Kidney epithelial cell (primary cell): ENCODE data around the gene DNHD1. TPM values are rescaled to one million over a fixed set of nuclear protein-coding genes. Genes with fewer than 3 reads are reported as not detected.
A peak's percentile ranks its signal among the peaks of the same experiment; 100 is the strongest.

ENCODE experiments used
- DNase-seq: peaks from one replicate; pipeline ENCODE4 v3.0.0-alpha.2; 2010; ENCODE audit warnings: low read depth
- H3K27me3 ChIP-seq: 2 replicates; pipeline ENCODE4 v1.6.0; 2011; ENCODE audit warnings: low read length; ENCODE audit not compliant: control insufficient read depth, insufficient read depth
- H3K36me3 ChIP-seq: 2 replicates; pipeline ENCODE4 v1.5.1; 2011; ENCODE audit warnings: low read length; ENCODE audit not compliant: control insufficient read depth, insufficient read depth
- H3K4me3 ChIP-seq: 2 replicates; pipeline ENCODE4 v1.5.1; 2011; ENCODE audit warnings: low read depth, mild to moderate bottlenecking, control low read depth, low read length
- CTCF ChIP-seq: IDR thresholded peaks from 2 replicates; pipeline ENCODE4 v1.5.1; 2011; ENCODE audit warnings: mild to moderate bottlenecking, moderate library complexity, low read length, control low read depth, inconsistent platforms; ENCODE audit not compliant: insufficient read depth, poor library complexity, severe bottlenecking
- total RNA-seq: library from RNA; depleted of rRNA; stranded (reverse); fragments of >200 nt; gene quantifications from 2 replicates; pipeline ENCODE4 v1.2.3, GENCODE V29; 2015

Gene DNHD1
- total RNA-seq, 1 donor from 2014 or later = 2.9 TPM

GRCh38 chr11:6456361-6457073, 40.6 kb upstream of the DNHD1 start:
- no peak overlapping the region for H3K4me3 ChIP-seq
- no peak for TF ChIP-seq CTCF
- H3K36me3 ChIP-seq = no peaks in the 10 kb centered on the region
- H3K27me3 ChIP-seq = no peaks in the 10 kb centered on the region
- no peak for DNase-seq

DNA sequence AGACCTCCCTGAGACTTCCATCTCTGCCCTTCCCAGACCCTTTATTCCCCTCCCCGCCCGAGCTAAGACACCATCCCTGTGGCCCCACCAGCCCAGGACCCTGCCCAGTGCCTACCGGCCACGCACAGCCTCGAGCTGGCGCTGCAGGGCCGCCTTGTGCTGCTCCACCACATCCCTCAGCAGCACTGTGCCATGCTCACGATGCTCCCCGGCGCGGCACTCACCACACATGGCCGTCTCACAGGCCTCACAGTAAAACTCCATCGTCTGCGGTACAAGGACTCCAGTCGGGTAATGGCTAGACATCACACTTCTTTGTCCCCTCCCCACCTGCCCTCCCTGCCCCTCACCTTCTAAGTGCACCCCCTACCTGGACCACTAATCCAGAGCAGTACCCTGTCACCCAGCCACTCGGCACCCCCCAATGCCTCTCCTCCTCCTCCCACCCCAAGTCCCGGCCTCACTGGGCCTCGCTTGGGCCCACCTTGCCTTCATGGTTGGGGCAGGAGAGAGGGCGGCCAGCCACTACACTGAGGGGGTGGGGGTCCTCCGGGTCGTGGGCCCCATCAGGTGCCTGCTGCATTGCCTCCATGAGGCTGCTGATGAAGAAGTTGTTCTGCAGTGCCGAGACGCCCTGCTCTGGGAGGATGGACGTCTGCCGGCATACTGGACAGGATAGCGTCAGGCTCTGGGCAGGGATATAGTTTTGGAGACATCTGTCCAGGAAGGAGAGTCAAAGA, 39.3 kb upstream of the DNHD1 start:
- no peak for TF ChIP-seq CTCF
- no peaks in the 10 kb centered on the region for H3K36me3 ChIP-seq
- no peaks in the 10 kb centered on the region for H3K27me3 ChIP-seq
- no peak overlapping the region for H3K4me3 ChIP-seq
- DNase-seq = no peak

- Histone ChIP-seq H3K27me3 (no peaks in the 10 kb centered on the region), H3K4me3 (no peak overlapping the region), H3K36me3 (no peaks in the 10 kb centered on the region)
- no peak for DNase-seq
- no peak for TF ChIP-seq CTCF
Measured at GRCh38 chr11:6458352-6459098, 38.6 kb upstream of the DNHD1 start.

DNA sequence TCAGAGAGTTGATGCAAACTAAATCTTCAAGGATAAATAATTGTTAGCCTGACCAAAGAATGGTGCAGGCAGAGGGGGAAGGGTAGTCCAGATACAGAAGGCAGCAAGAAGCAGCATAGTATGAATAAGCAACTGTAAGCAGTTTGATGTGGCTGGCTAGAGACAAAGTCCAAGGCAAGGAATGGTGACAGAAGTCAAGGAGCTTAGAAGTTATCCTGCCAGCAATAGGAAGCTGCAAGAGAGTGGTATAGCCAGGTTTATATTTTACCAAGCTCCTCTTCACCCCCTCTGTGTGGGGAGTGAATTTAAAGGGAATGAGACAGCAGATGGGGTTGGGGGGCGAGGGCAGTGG, 38.0 kb upstream of the DNHD1 start:
- Histone ChIP-seq H3K27me3 (no peaks in the 10 kb centered on the region), H3K4me3 (no peak overlapping the region), H3K36me3 (no peaks in the 10 kb centered on the region)
- TF ChIP-seq CTCF = no peak
- DNase-seq = no peak

- no peak for TF ChIP-seq CTCF
- H3K27me3 ChIP-seq = no peaks in the 10 kb centered on the region
- H3K36me3 ChIP-seq = peaks cover 1% of the 10 kb centered on the region
- peak; percentile 53 for DNase-seq
- no peak overlapping the region for H3K4me3 ChIP-seq
Measured at GRCh38 chr11:6468712-6469495, 28.2 kb upstream of the DNHD1 start.
